ENCODE data around the gene ADORA2B.
"Not testable (repeated sequence)": the region's sequence is repeated elsewhere in the genome, so short reads cannot be mapped to it uniquely, and the experiment has no call there.

- TF ChIP-seq CTCF (IDR thresholded peaks at IDR 0.05; ENCODE audit: low read depth, low read length, poor library complexity, severe bottlenecking); EZH2phosphoT487 (IDR thresholded peaks at IDR 0.05; ENCODE audit: borderline replicate concordance, low read length): not testable (repeated sequence)
These were observed 8.4 kb upstream of the ADORA2B start for GRCh38 chr17:15936481-15936880.
